GM21526 (cell line): ENCODE results near the gene PARP2.

Experiments used
- ATAC-seq: cut with Tn5 transposase; IDR thresholded peaks from one replicate; pipeline ENCODE4 v1.9.1; 2021; ENCODE audit warnings: moderate library complexity; ENCODE audit not compliant: unreplicated experiment, low FRiP score

PARP2 gene

DNA sequence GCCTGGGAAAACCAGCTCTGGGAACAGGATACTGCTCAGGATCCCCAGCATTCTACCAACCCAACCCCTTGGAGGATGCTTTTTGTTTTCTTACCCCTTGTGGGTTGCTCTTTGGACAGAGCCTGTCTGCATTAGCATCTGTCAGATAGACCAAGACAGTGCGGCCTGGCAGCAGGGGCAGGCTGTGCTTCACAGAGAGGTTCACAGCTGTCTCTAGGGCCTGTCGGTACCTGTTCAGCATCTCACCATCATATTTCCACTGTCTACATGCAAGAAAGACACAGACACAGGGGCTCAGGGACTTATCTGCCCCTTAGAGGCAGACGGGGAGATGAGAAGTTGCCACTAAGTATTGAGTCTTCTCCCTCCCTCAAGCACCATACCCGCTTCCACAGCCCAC is 48.1 kb downstream of the PARP2 start:
- no peak for ATAC-seq

DNA sequence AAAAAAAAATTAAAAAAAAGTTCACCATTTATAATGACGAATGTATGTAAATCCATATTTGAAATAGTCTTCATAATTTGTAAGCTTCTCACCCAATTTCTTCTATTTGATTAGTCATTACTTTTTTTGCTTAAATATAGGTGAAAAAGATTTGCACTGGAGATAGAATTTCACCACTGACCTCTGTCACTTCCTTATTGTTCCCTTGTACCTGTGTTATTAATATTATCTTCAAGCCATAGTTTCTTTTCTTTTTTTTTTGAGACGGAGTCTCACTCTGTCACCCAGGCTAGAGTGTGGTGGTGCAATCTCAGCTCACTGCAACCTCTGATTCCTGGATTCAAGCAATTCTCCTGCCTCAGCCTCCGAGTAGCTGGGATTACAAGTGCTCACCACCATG is 54.1 kb downstream of the PARP2 start:
- ATAC-seq = no peak

DNA sequence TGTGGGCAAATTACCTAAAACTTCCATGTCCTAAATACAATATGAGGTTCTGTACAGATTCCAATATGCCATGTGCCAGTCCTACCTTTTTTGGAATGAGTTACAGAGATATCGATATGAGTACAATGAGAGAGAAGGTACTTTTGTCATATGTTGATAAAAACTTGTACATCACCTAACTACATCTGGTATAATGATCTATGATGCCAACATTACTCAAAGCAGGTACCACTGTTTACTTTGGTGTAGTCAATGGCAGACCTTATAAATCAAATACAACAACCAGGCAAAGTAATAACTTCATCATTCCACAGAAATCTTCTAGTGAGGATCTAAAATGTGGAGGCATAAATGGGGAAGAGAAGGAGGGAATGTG is 57.1 kb downstream of the PARP2 start:
- ATAC-seq = no peak

DNA sequence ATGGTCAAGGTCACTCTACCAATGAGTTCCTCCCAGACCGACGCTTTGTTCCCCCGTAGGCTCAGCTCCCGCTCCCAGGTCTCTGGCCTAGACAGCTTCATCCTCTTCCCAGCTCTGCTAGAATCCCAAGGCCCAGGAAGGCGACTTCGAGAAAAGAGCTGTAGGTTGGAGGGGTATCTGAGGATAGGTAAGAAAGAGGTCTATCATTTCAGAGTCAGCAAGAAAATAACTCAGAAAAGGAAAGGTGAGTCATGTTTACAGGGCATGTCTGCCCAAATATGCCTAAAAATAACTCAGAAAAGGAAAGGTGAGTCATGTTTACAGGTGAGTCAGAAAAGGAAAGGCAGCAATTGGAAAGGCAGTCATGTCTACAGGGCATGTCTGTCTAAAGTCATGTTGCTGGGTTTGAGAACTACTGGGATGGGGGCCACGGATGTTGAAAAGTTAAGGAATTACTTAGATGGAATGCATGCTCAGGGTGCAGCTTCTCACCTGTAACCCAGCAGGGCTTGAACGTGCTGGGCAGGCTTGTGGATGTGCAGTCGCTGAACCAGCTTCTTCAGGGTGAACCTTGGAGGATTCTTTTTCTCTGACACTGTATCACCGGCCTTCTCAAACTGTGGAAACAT is 57.6 kb downstream of the PARP2 start:
- ATAC-seq = no peak

DNA sequence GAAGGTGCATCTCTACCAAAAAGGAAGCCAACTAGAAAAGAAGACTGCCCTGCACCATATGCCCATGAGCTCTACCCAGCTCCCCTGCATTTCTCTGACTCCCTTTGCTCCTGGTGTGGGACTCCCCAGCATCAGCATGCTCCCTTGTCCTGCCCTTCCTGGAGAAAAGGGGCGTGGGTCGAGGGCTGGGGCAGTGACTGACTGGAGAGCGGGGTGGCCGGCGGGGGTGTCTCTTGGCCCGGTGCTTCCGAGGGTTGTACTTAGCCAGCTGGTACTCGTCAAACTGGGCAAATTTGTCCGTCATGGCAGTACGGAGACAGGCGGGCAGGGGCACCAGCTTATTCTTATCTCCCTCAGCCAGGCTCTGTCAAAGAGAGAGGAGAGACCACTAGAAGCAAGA is 60.1 kb downstream of the PARP2 start:
- no peak for ATAC-seq
